Esophagus squamous epithelium (tissue), 4 donors: ENCODE results near the gene MAGI1.
"Not testable (repeated sequence)": the region's sequence is repeated elsewhere in the genome, so short reads cannot be mapped to it uniquely, and the experiment has no call there.

ENCODE experiments used
- CTCF ChIP-seq, 6 experiments: fragments of 450-650 bp in 4 of 6; fragments of 200-600 bp in 2 of 6; sonication (generic) in 2 of 6; IDR thresholded peaks; one replicate each; pipeline ENCODE4 v1.5.1; 2016 to 2019; ENCODE audit warnings: antibody characterized with exemption in 6 of 6, mild to moderate bottlenecking in 4 of 6, moderate library complexity in 4 of 6
- POLR2A ChIP-seq, 4 donors: fragments of 450-650 bp; IDR thresholded peaks; one replicate each; pipeline ENCODE4 v1.6.1; 2017; ENCODE audit warnings: antibody characterized with exemption in 4 of 4, mild to moderate bottlenecking in 4 of 4, moderate library complexity in 3 of 4

- TF ChIP-seq CTCF, POLR2A (IDR thresholded peaks at IDR 0.05): not testable (repeated sequence)
Observed at GRCh38 chr3:65859612-65860011, 179.1 kb downstream of the MAGI1 start.
